A673 (cell line): ENCODE data around the gene ATP6AP1. TPM values are rescaled to one million over a fixed set of nuclear protein-coding genes. Genes with fewer than 3 reads are reported as not detected.

Experiments used
- BruUV-seq: library from RNA; stranded (reverse); fragments of 400-500 nt; replicated peaks from 2 replicates; lab custom pipeline; 2021; lab: Mats Ljungman, UMichigan
- CTCF ChIA-PET: fragments of 300-600 bp; sonication (Branson Sonifier 250); formaldehyde crosslinking; loops from one replicate; lab custom pipeline; 2022; ENCODE audit warnings: antibody characterized with exemption; lab: Charles Lee
- POLR2A ChIA-PET: fragments of 300-600 bp; sonication (Branson Sonifier 250); formaldehyde crosslinking; loops from one replicate; lab custom pipeline; 2022; ENCODE audit warnings: antibody characterized with exemption; ENCODE audit not compliant: low non-redundant PET; lab: Charles Lee
- DNase-seq: peaks from one replicate; pipeline ENCODE4 v3.0.0-alpha.2; 2015; ENCODE audit warnings: low spot score
- H3K27ac ChIP-seq: fragments of 200-600 bp; sonication (generic); 2 replicates; pipeline ENCODE4 v1.5.1; 2016; ENCODE audit warnings: mixed run types, low read depth, mild to moderate bottlenecking, mixed read lengths, antibody characterized with exemption, low read length; ENCODE audit not compliant: poor library complexity, severe bottlenecking
- H3K27me3 ChIP-seq: fragments of 200-600 bp; sonication (generic); replicated peaks from 2 replicates; pipeline ENCODE4 v1.6.1; 2017; ENCODE audit warnings: mixed run types, low read depth, mild to moderate bottlenecking, mixed read lengths, antibody characterized with exemption, low read length; ENCODE audit not compliant: insufficient read depth, poor library complexity
- H3K36me3 ChIP-seq: fragments of 200-600 bp; sonication (generic); 2 replicates; pipeline ENCODE4 v1.6.1; 2016; ENCODE audit warnings: mixed run types, mild to moderate bottlenecking, mixed read lengths, antibody characterized with exemption, low read length; ENCODE audit not compliant: insufficient read depth, poor library complexity, severe bottlenecking
- H3K4me1 ChIP-seq: fragments of 200-600 bp; sonication (generic); 2 replicates; pipeline ENCODE4 v1.6.1; 2017; ENCODE audit warnings: mixed run types, mild to moderate bottlenecking, mixed read lengths, antibody characterized with exemption, low read length; ENCODE audit not compliant: insufficient read depth, poor library complexity, severe bottlenecking
- H3K4me3 ChIP-seq: fragments of 200-600 bp; sonication (generic); 2 replicates; pipeline ENCODE4 v1.5.1; 2016; ENCODE audit warnings: low read depth, mixed run types, mild to moderate bottlenecking, mixed read lengths, low read length; ENCODE audit not compliant: poor library complexity, severe bottlenecking
- H3K9me3 ChIP-seq: fragments of 200-600 bp; sonication (generic); 2 replicates; pipeline ENCODE4 v1.6.1; 2016; ENCODE audit warnings: mixed run types, low read depth, mild to moderate bottlenecking, mixed read lengths, antibody characterized with exemption, low read length; ENCODE audit not compliant: poor library complexity, severe bottlenecking
- EZH2 ChIP-seq: fragments of 200-600 bp; sonication (generic); IDR thresholded peaks from 2 replicates; pipeline ENCODE4 v1.6.1; 2017; ENCODE audit warnings: borderline replicate concordance, low read depth, mild to moderate bottlenecking, mixed read lengths, antibody characterized with exemption, low read length; ENCODE audit not compliant: poor library complexity, severe bottlenecking
- intact Hi-C: fragments of 100-400 bp; cut with micrococcal nuclease; formaldehyde crosslinking; loops from one replicate; pipeline ENCODE4 v1.10.0; 2022; ENCODE audit not compliant: unreplicated experiment
- total RNA-seq: library from RNA; stranded (reverse); gene quantifications from 2 replicates; pipeline ENCODE4 v1.2.3, GENCODE V29; 2021
- TF ChIP-seq, protein P1 (sequence below): fragments of 300-800, 200-600 bp; sonication (generic); conservative IDR thresholded peaks from 2 replicates; pipeline ENCODE4 v1.5.1; 2017; ENCODE audit warnings: low read depth, mild to moderate bottlenecking, antibody characterized with exemption, low read length, moderate library complexity, mixed read lengths

Gene ATP6AP1
- total RNA-seq, 1 experiment from 2014 or later = 77.1 TPM

DNA sequence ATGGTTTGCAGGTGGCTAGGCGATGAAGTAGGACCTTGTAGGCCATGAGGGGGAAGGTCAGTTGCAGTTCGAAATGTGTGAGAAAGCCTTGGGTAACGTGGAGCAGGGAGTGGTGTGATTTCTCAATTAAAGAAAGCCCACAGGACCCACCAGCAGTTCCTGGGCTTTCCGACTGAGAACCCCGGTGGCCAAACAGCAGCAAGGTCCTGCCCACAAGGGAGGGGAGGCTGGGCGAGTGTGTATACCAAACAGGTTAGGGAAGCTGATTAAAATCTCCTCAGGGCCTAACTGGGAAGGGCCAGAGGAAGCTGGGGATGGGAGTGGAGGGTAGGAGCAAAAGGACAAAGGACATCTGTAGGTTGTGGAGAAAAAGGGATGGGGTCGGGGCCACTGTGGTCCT, 2.4 kb downstream of the ATP6AP1 start:
- Histone ChIP-seq H3K36me3 (peaks cover 8% of the 10 kb centered on the region), H3K27ac (no peak overlapping the region), H3K27me3 (no peaks in the 10 kb centered on the region), H3K4me3 (no peak overlapping the region), H3K4me1 (peaks cover 5% of the 10 kb centered on the region), H3K9me3 (no peaks in the 10 kb centered on the region)
- intact Hi-C loops = no loop called here
- no peak for DNase-seq
- no peak for TF ChIP-seq EZH2
- TF ChIP-seq, protein P1, sequence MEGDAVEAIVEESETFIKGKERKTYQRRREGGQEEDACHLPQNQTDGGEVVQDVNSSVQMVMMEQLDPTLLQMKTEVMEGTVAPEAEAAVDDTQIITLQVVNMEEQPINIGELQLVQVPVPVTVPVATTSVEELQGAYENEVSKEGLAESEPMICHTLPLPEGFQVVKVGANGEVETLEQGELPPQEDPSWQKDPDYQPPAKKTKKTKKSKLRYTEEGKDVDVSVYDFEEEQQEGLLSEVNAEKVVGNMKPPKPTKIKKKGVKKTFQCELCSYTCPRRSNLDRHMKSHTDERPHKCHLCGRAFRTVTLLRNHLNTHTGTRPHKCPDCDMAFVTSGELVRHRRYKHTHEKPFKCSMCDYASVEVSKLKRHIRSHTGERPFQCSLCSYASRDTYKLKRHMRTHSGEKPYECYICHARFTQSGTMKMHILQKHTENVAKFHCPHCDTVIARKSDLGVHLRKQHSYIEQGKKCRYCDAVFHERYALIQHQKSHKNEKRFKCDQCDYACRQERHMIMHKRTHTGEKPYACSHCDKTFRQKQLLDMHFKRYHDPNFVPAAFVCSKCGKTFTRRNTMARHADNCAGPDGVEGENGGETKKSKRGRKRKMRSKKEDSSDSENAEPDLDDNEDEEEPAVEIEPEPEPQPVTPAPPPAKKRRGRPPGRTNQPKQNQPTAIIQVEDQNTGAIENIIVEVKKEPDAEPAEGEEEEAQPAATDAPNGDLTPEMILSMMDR = no peak
- ChIA-PET CTCF (no interaction called here), POLR2A (no interaction called here)
- no TSS peak for BruUV-seq

DNA sequence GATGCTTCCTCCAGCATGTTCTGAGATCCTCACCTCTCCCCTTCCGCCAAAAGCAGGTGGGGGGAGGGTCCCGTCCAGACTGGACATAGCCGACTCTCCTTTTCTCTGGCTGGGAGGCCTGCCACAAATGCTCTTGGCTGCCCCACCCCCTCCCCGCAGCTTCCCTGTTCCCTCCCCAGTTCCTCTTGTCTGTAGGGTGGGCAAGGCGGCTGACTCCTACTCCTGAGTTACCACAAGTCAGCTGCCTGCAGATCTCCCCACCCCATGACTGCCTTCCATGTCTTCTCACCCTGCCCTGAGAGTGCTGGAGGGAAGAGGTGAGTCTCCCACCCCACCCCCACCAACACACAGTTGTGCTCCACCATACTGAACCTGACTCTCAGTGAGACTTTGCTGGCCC, 2.9 kb downstream of the ATP6AP1 start:
- ChIA-PET CTCF (no interaction called here), POLR2A (no interaction called here)

DNA sequence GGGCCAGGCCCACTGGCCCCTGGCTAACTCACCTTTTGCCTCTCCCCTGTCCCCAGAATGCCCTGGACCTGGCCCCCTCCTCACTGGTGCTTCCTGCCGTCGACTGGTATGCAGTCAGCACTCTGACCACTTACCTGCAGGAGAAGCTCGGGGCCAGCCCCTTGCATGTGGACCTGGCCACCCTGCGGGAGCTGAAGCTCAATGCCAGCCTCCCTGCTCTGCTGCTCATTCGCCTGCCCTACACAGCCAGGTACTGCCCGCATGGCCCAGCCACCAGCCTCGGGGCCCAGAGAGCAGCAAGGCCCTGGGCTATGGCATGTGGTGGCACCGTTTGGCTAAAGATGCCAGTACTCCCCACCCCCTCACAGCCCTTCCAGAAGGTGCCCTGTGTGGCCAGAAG, 3.7 kb downstream of the ATP6AP1 start:
- H3K36me3 ChIP-seq = peaks cover 8% of the 10 kb centered on the region
- ChIA-PET POLR2A (no interaction called here), CTCF (no interaction called here)
- DNase-seq = no peak
- H3K4me3 ChIP-seq = no peak overlapping the region
- no peak overlapping the region for H3K27ac ChIP-seq
- peaks cover 5% of the 10 kb centered on the region for H3K4me1 ChIP-seq
- no TSS peak for BruUV-seq
- H3K9me3 ChIP-seq = no peaks in the 10 kb centered on the region
- intact Hi-C loops = no loop called here
- no peaks in the 10 kb centered on the region for H3K27me3 ChIP-seq
- TF ChIP-seq, protein P1 = no peak
- no peak for TF ChIP-seq EZH2

More for the DNA sequence above, 2.9 kb downstream of the ATP6AP1 start:
- intact Hi-C loops = no loop called here
- no peak for TF ChIP-seq EZH2
- TF ChIP-seq, protein P1 = no peak
- no peaks in the 10 kb centered on the region for H3K27me3 ChIP-seq
- no peak overlapping the region for H3K4me3 ChIP-seq
- peaks cover 5% of the 10 kb centered on the region for H3K4me1 ChIP-seq
- H3K27ac ChIP-seq = no peak overlapping the region
- no TSS peak for BruUV-seq
- no peaks in the 10 kb centered on the region for H3K9me3 ChIP-seq
- no peak for DNase-seq
- H3K36me3 ChIP-seq = peaks cover 8% of the 10 kb centered on the region
